GM10266 (cell line): Measurements from ENCODE around the gene RPS10.
"Not testable (repeated sequence)": the region's sequence is repeated elsewhere in the genome, so short reads cannot be mapped to it uniquely, and the experiment has no call there.

ENCODE experiments used
- DNase-seq: peaks from one replicate; pipeline ENCODE4 v3.0.0; 2012; ENCODE audit errors: extremely low spot score
- CTCF ChIP-seq: IDR thresholded peaks from 2 replicates; pipeline ENCODE4 v1.5.1; 2012; ENCODE audit warnings: mild to moderate bottlenecking, low read depth; ENCODE audit not compliant: control insufficient read depth, insufficient read depth; ENCODE audit errors: missing control alignments

The RPS10 gene

GRCh38 chr6:34375833-34376232 lies 50.0 kb downstream of the RPS10 start:
- no peak for TF ChIP-seq CTCF
- no peak for DNase-seq

DNA sequence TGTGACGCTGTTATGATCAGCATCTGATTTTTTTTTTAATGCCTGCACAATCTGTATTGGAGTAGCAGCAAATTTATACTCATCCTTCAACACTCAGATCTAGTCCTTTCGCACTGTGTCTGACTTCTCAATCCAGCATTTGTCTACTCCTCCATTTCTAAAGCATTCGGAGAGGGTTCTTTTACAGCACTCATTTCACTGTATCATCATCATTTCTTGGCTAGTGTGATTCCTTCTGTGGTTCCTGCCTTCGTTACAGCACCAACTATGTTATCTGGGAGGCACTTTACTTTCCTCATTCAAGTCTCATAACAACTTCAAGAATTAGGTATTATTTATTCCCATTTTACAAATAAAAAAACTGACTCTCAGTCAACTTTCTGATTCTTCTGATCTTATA lies 51.4 kb downstream of the RPS10 start:
- TF ChIP-seq CTCF: no peak
- no peak for DNase-seq

- DNase-seq: no peak
Measured at GRCh38 chr6:34374069-34374468, 51.8 kb downstream of the RPS10 start.

DNA sequence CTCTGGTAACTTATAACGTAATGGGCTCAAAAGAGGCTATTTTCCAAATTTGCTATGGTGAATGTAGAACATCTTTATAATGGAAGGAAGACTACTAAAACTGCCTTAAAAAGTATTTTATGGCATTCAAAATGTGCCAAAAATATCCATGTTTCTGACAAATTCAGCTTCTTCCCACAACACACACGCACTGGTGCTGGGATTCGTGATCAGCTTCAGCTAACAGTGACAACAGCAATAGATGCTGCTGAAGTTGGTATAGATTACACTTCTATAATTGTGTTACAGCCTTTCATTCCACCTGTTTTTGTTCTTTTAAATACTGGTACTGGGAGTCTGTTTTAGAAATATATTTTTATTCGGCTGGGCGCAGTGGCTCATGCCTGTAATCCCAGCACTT lies 52.4 kb downstream of the RPS10 start:
- no peak for TF ChIP-seq CTCF
- DNase-seq: no peak

More at GRCh38 chr6:34374069-34374468, 51.8 kb downstream of the RPS10 start:
- no peak for TF ChIP-seq CTCF

DNA sequence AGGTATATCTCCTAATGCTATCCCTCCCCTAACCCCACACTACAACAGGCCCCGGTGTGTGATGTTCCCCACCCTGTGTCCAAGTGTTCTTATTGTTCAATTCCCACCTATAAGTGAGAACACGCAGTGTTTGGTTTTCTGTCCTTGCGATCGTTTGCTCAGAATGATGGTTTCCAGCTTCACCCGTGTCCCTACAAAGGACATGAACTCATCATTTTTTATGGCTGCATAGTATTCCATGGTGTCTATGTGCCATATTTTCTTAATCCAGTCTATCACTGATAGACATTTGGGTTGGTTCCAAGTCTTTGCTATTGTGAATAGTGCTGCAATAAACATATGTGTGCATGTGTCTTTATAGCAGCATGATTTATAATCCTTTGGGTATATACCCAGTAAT lies 54.0 kb downstream of the RPS10 start:
- not testable (repeated sequence) for DNase-seq

- no peak for DNase-seq
- no peak for TF ChIP-seq CTCF
Measured at GRCh38 chr6:34370361-34370760, 55.5 kb downstream of the RPS10 start.

- TF ChIP-seq CTCF: no peak
- no peak for DNase-seq
Measured at GRCh38 chr6:34369385-34369784, 56.5 kb downstream of the RPS10 start.
